Lower leg skin (tissue), 3 donors: ENCODE measurements around the gene MCFD2.

Experiments used
- POLR2A ChIP-seq, 2 donors: fragments of 450-650 bp; IDR thresholded peaks; one replicate each; pipeline ENCODE4 v1.6.1; 2016 to 2017; ENCODE audit warnings: antibody characterized with exemption in 2 of 2, mild to moderate bottlenecking in 1 of 2, moderate library complexity in 1 of 2
- TF ChIP-seq, protein P1 (sequence below), 3 donors: fragments of 450-650 bp; IDR thresholded peaks; one replicate each; pipeline ENCODE4 v1.5.1; 2016; ENCODE audit warnings: antibody characterized with exemption in 3 of 3, mild to moderate bottlenecking in 3 of 3, moderate library complexity in 2 of 3

DNA sequence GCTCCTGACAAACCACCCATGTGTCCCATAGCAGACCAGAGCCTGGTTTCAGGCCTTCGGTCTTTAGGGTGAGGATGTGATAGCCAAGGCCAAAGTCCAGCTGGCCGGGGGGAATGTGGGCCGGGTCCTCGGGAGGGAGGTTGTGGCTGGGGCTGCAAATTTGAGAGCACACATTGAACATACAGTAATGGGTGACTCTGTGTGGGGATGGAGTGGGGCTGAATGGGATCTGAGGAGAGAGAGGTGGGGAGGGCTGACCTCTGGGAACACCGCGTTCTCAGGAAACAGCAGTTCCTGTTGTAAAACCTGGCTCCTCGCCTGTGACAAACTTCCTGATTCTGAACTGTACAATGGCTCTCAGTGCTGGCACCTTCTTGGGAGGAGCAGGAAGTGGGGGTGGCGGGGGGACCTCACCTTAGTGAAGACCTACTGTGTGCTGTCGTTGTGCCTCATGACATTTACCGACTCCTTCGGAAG, 48.8 kb downstream of the MCFD2 start:
- TF ChIP-seq, protein P1, sequence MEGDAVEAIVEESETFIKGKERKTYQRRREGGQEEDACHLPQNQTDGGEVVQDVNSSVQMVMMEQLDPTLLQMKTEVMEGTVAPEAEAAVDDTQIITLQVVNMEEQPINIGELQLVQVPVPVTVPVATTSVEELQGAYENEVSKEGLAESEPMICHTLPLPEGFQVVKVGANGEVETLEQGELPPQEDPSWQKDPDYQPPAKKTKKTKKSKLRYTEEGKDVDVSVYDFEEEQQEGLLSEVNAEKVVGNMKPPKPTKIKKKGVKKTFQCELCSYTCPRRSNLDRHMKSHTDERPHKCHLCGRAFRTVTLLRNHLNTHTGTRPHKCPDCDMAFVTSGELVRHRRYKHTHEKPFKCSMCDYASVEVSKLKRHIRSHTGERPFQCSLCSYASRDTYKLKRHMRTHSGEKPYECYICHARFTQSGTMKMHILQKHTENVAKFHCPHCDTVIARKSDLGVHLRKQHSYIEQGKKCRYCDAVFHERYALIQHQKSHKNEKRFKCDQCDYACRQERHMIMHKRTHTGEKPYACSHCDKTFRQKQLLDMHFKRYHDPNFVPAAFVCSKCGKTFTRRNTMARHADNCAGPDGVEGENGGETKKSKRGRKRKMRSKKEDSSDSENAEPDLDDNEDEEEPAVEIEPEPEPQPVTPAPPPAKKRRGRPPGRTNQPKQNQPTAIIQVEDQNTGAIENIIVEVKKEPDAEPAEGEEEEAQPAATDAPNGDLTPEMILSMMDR (IDR thresholded peaks at IDR 0.05), result no peak
- no peak for TF ChIP-seq POLR2A (IDR thresholded peaks at IDR 0.05)
